ENCODE measurements around the gene ADO. TPM values are rescaled to one million over a fixed set of nuclear protein-coding genes. Genes with fewer than 3 reads are reported as not detected.
A peak's percentile ranks its signal among the peaks of the same experiment; 100 is the strongest.

Gene ADO
- total RNA-seq, 4 donors from 2014 or later: 10.8 to 22.3 (median 17.4) TPM

GRCh38 chr10:62795100-62795499, 9.4 kb upstream of the ADO start:
- Histone ChIP-seq H3K9me3 (no peaks in the 10 kb centered on the region), H3K4me1 (no peaks in the 10 kb centered on the region), H3K27me3 (peaks cover 24% of the 10 kb centered on the region), H3K4me3 (no peak overlapping the region), H3K27ac (no peak overlapping the region), H3K36me3 (no peaks in the 10 kb centered on the region)
- TF ChIP-seq EP300 (IDR thresholded peaks at IDR 0.05) (no peak), POLR2A (IDR thresholded peaks at IDR 0.05) (no peak), POLR2AphosphoS5 (IDR thresholded peaks at IDR 0.05) (no peak), CTCF (IDR thresholded peaks at IDR 0.05) (no peak)
- DNase-seq (ENCODE audit: low spot score in 2 of 2): no peak

GRCh38 chr10:62795762-62796161, 8.8 kb upstream of the ADO start:
- Histone ChIP-seq H3K4me1 (no peaks in the 10 kb centered on the region), H3K36me3 (no peaks in the 10 kb centered on the region), H3K27me3 (peaks cover 24% of the 10 kb centered on the region), H3K4me3 (no peak overlapping the region), H3K9me3 (no peaks in the 10 kb centered on the region), H3K27ac (no peak overlapping the region)
- TF ChIP-seq POLR2AphosphoS5 (IDR thresholded peaks at IDR 0.05) (no peak), POLR2A (IDR thresholded peaks at IDR 0.05) (no peak), CTCF (IDR thresholded peaks at IDR 0.05) (no peak), EP300 (IDR thresholded peaks at IDR 0.05) (no peak)
- DNase-seq (ENCODE audit: low spot score in 2 of 2): no peak
- 84% methylated on average over 4 of the region's 4 CpGs for WGBS

DNA sequence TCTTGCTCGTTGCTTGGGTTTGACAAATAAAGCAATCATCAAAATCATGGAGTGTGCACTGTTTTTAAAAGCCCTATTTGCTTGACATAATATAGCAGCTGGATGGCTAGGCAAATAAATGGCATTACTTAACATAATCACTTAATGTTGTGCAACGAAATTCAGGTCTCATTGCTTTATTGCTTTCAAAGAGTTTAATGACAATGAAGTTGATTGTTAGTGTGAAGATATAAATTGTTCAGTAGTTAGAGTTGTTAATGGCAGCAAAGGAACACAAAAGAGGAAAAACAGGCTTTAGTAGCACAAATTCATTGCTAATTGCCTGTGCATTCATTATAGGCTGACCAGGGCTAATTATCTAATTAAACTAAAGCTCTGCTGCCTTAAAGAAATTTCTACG, 7.6 kb upstream of the ADO start:
- Histone ChIP-seq H3K4me3 (no peak overlapping the region), H3K27ac (no peak overlapping the region), H3K27me3 (peaks cover 24% of the 10 kb centered on the region), H3K9me3 (no peaks in the 10 kb centered on the region), H3K36me3 (no peaks in the 10 kb centered on the region), H3K4me1 (no peaks in the 10 kb centered on the region)
- no peak for TF ChIP-seq EP300 (IDR thresholded peaks at IDR 0.05)
- TF ChIP-seq CTCF (IDR thresholded peaks at IDR 0.05): no peak
- TF ChIP-seq POLR2A (IDR thresholded peaks at IDR 0.05): no peak
- TF ChIP-seq POLR2AphosphoS5 (IDR thresholded peaks at IDR 0.05): no peak
- no peak for DNase-seq (ENCODE audit: low spot score in 2 of 2)
- 81% methylated on average over 3 of the region's 3 CpGs for WGBS

- TF ChIP-seq POLR2AphosphoS5 (IDR thresholded peaks at IDR 0.05) (no peak), CTCF (IDR thresholded peaks at IDR 0.05) (no peak), POLR2A (IDR thresholded peaks at IDR 0.05) (no peak), EP300 (IDR thresholded peaks at IDR 0.05) (no peak)
- Histone ChIP-seq H3K4me3 (no peak overlapping the region), H3K9me3 (no peaks in the 10 kb centered on the region), H3K27ac (no peak overlapping the region), H3K27me3 (peaks cover 17% of the 10 kb centered on the region), H3K36me3 (no peaks in the 10 kb centered on the region), H3K4me1 (peaks cover 15% of the 10 kb centered on the region)
- 69% methylated on average over 3 of the region's 3 CpGs for WGBS
- DNase-seq (ENCODE audit: low spot score in 2 of 2): no peak
These were observed 2.6 kb upstream of the ADO start for GRCh38 chr10:62801871-62802270.

DNA sequence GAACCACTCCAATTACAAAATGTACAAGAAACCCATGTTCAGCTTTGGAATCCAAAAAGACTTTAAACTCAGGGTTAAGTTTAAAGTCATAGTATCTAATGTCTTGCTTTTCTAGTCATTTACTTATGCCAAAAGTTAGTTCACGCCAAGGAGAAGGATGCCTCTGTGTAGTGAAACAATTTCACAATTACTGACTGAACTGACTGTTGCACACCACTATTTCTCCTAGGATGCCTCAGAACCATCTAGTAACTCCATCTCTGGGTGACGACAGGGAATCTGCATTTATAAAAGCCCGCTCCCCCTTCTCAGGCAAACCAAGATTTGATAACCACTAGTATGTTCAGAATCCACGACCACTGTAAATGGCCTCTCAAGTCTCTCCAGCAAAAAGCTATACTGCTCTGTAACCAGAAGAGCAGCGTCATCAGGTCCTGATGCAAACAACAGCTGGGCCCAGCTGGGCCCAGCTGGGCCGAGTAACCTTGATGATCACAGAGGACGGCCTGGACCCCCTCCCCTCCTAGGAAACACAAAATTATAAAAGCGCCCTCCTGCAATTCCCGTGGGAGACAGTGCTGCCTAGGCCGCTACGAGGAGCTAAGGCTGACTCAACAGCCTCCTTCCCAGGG, 680 bp upstream of the ADO start:
- Histone ChIP-seq H3K4me1 (peaks cover 35% of the 10 kb centered on the region), H3K27ac (peak overlapping the region; percentile 97), H3K36me3 (no peaks in the 10 kb centered on the region), H3K27me3 (peaks cover 2% of the 10 kb centered on the region), H3K9me3 (no peaks in the 10 kb centered on the region), H3K4me3 (peak overlapping the region; percentile 94)
- DNase-seq (ENCODE audit: low spot score in 2 of 2): no peak
- TF ChIP-seq CTCF (IDR thresholded peaks at IDR 0.05) (no peak), POLR2A (IDR thresholded peaks at IDR 0.05) (no peak), POLR2AphosphoS5 (IDR thresholded peaks at IDR 0.05) (no peak), EP300 (IDR thresholded peaks at IDR 0.05) (no peak)
- 39% methylated on average over 11 of the region's 11 CpGs for WGBS

All from suprapubic skin (tissue), 4 donors.